ENCODE measurements around the gene MED12L. TPM values are rescaled to one million over a fixed set of nuclear protein-coding genes. Genes with fewer than 3 reads are reported as not detected.

The MED12L gene
- polyA plus RNA-seq, 1 donor from 2014 or later = 28.5 TPM

GRCh38 chr3:151123827-151124226 lies 38.4 kb downstream of the MED12L start:
- TF ChIP-seq CTCF (IDR thresholded peaks at IDR 0.05; ENCODE audit: poor library complexity, severe bottlenecking) (no peak), EZH2 (IDR thresholded peaks at IDR 0.05; ENCODE audit: borderline replicate concordance, insufficient read depth, low read length, poor library complexity, severe bottlenecking) (no peak), TAF1 (IDR thresholded peaks at IDR 0.05; ENCODE audit: low read depth) (no peak), RAD21 (conservative IDR thresholded peaks at IDR 0.05) (no peak), POLR2AphosphoS5 (IDR thresholded peaks at IDR 0.05) (no peak), EP300 (conservative IDR thresholded peaks at IDR 0.05; ENCODE audit: poor library complexity, severe bottlenecking) (no peak), MXI1 (conservative IDR thresholded peaks at IDR 0.05; ENCODE audit: poor library complexity, severe bottlenecking) (no peak), REST (IDR thresholded peaks at IDR 0.05; ENCODE audit: borderline replicate concordance) (no peak), SMC3 (conservative IDR thresholded peaks at IDR 0.05; ENCODE audit: poor library complexity) (no peak)
- Histone ChIP-seq H3K9me2 (ENCODE audit: insufficient read depth, low read length) (no peaks in the 10 kb centered on the region), H3K9ac (ENCODE audit: low read length) (no peak overlapping the region), H3K27me3 (ENCODE audit: insufficient read depth, low read depth, low read length) (no peaks in the 10 kb centered on the region), H3K9me3 (ENCODE audit: low read length) (no peaks in the 10 kb centered on the region), H3F3A (ENCODE audit: insufficient read depth, low read length, poor library complexity, severe bottlenecking) (no peaks in the 10 kb centered on the region), H2AFZ (ENCODE audit: low read depth, low read length) (no peak overlapping the region), H3K4me2 (ENCODE audit: low read length) (no peak overlapping the region), H3K79me2 (replicated peaks; ENCODE audit: insufficient read depth, low read length) (no peaks in the 10 kb centered on the region), H3K27ac (ENCODE audit: low read length) (no peak overlapping the region), H3K36me3 (ENCODE audit: insufficient read depth, low read length) (peaks cover 9% of the 10 kb centered on the region), H3K4me3 (ENCODE audit: low read length) (no peak overlapping the region), H4K20me1 (ENCODE audit: insufficient read depth) (no peaks in the 10 kb centered on the region)

- Histone ChIP-seq H3K9me2 (ENCODE audit: insufficient read depth, low read length) (no peaks in the 10 kb centered on the region), H3K4me3 (ENCODE audit: low read length) (no peak overlapping the region), H3F3A (ENCODE audit: insufficient read depth, low read length, poor library complexity, severe bottlenecking) (no peaks in the 10 kb centered on the region), H3K79me2 (replicated peaks; ENCODE audit: insufficient read depth, low read length) (no peaks in the 10 kb centered on the region), H3K27ac (ENCODE audit: low read length) (no peak overlapping the region), H3K9ac (ENCODE audit: low read length) (no peak overlapping the region), H3K9me3 (ENCODE audit: low read length) (no peaks in the 10 kb centered on the region), H4K20me1 (ENCODE audit: insufficient read depth) (no peaks in the 10 kb centered on the region), H2AFZ (ENCODE audit: low read depth, low read length) (no peak overlapping the region), H3K36me3 (ENCODE audit: insufficient read depth, low read length) (peaks cover 9% of the 10 kb centered on the region), H3K4me2 (ENCODE audit: low read length) (no peak overlapping the region), H3K27me3 (ENCODE audit: insufficient read depth, low read depth, low read length) (no peaks in the 10 kb centered on the region)
- TF ChIP-seq TAF1 (IDR thresholded peaks at IDR 0.05; ENCODE audit: low read depth) (no peak), RAD21 (conservative IDR thresholded peaks at IDR 0.05) (no peak), REST (IDR thresholded peaks at IDR 0.05; ENCODE audit: borderline replicate concordance) (no peak), MXI1 (conservative IDR thresholded peaks at IDR 0.05; ENCODE audit: poor library complexity, severe bottlenecking) (no peak), SMC3 (conservative IDR thresholded peaks at IDR 0.05; ENCODE audit: poor library complexity) (no peak), CTCF (IDR thresholded peaks at IDR 0.05; ENCODE audit: poor library complexity, severe bottlenecking) (no peak), EP300 (conservative IDR thresholded peaks at IDR 0.05; ENCODE audit: poor library complexity, severe bottlenecking) (no peak)
These were observed 39.0 kb downstream of the MED12L start for GRCh38 chr3:151124476-151124875.
